ENCODE results near the gene EML4.

DNA sequence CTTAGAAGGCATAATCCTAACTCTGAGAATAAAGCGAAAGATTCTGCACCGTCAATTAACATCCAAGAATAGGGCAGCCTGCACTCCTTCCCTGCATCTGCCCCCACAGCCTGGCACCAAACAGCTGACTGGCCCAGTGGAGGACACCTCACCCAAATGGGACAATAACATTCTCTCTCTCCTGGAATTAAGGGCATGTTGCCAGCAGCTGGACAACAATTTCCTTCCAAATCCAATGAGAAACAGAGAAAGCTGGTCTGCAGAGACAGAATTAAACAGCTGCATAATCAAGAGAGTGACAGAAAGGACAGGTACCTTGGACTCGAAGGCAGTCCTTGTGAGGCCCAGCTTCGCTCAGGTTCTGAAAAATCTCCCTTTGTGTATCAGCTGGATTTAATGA, 176.8 kb downstream of the EML4 start:
- no peak for TF ChIP-seq POLR2A (IDR thresholded peaks at IDR 0.05; ENCODE audit: low read length)
- TF ChIP-seq GATA1 (IDR thresholded peaks at IDR 0.05; ENCODE audit: low read depth, low read length) = no peak
